PC-9 (cell line): ENCODE results near the gene TMEM132D. TPM values are rescaled to one million over a fixed set of nuclear protein-coding genes. Genes with fewer than 3 reads are reported as not detected.

ENCODE experiments used
- BruUV-seq: library from RNA; stranded (reverse); fragments of 400-500 nt; replicated peaks from 2 replicates; lab custom pipeline; 2021; lab: Mats Ljungman, UMichigan
- CTCF ChIA-PET: fragments of 300-600 bp; sonication (Branson Sonifier 250); formaldehyde crosslinking; loops from one replicate; lab custom pipeline; 2022; ENCODE audit warnings: antibody characterized with exemption; lab: Charles Lee
- POLR2A ChIA-PET: fragments of 300-600 bp; sonication (Branson Sonifier 250); formaldehyde crosslinking; loops from one replicate; lab custom pipeline; 2022; ENCODE audit warnings: antibody characterized with exemption; ENCODE audit not compliant: unreplicated experiment; lab: Charles Lee
- DNase-seq, 2 experiments: peaks; one replicate each; pipeline versions ENCODE4 v3.0.0 to v3.0.0-alpha.2; 2015 to 2022; ENCODE audit warnings: mixed read lengths in 1 of 2
- H2AFZ ChIP-seq: fragments of 200-600 bp; sonication (generic); 2 replicates; pipeline ENCODE4 v1.8.1; 2017; ENCODE audit warnings: antibody characterized with exemption
- H3F3A ChIP-seq: fragments of 200-600 bp; sonication (generic); 2 replicates; pipeline ENCODE4 v1.8.1; 2017; ENCODE audit warnings: antibody characterized with exemption, mild to moderate bottlenecking, low read depth; ENCODE audit not compliant: insufficient read depth
- H3K27ac ChIP-seq: fragments of 200-600 bp; sonication (generic); 2 replicates; pipeline ENCODE4 v1.6.1; 2016; ENCODE audit warnings: mixed run types
- H3K27me3 ChIP-seq: fragments of 200-600 bp; sonication (generic); 2 replicates; pipeline ENCODE4 v1.6.1; 2016; ENCODE audit warnings: low read depth, mixed run types; ENCODE audit not compliant: insufficient read depth
- H3K36me3 ChIP-seq: fragments of 200-600 bp; sonication (generic); 2 replicates; pipeline ENCODE4 v1.6.1; 2016; ENCODE audit warnings: low read depth, mixed run types
- H3K4me1 ChIP-seq: fragments of 200-600 bp; sonication (generic); replicated peaks from 2 replicates; pipeline ENCODE4 v1.6.1; 2016; ENCODE audit warnings: mixed run types; ENCODE audit not compliant: insufficient read depth
- H3K4me2 ChIP-seq: fragments of 200-600 bp; sonication (generic); 2 replicates; pipeline ENCODE4 v1.6.1; 2017; ENCODE audit warnings: mixed run types
- H3K4me3 ChIP-seq: fragments of 200-600 bp; sonication (generic); 2 replicates; pipeline ENCODE4 v1.6.1; 2016; ENCODE audit warnings: mixed run types
- H3K79me2 ChIP-seq: fragments of 200-600 bp; sonication (generic); 2 replicates; pipeline ENCODE4 v1.6.1; 2017; ENCODE audit warnings: low read depth, mixed run types
- H3K9me2 ChIP-seq: fragments of 200-600 bp; sonication (generic); 2 replicates; pipeline ENCODE4 v1.8.1; 2017; ENCODE audit warnings: mild to moderate bottlenecking; ENCODE audit not compliant: insufficient read depth
- H3K9me3 ChIP-seq: fragments of 200-600 bp; sonication (generic); 2 replicates; pipeline ENCODE4 v1.8.1; 2016; ENCODE audit warnings: low read depth; ENCODE audit not compliant: insufficient read depth
- H4K20me1 ChIP-seq: fragments of 200-600 bp; sonication (generic); 2 replicates; pipeline ENCODE4 v1.8.1; 2017; ENCODE audit not compliant: insufficient read depth
- CTCF ChIP-seq: fragments of 200-600 bp; sonication (generic); conservative IDR thresholded peaks from 2 replicates; pipeline ENCODE4 v1.6.1; 2017; ENCODE audit warnings: mixed run types, antibody characterized with exemption, mild to moderate bottlenecking, moderate library complexity
- EZH2 ChIP-seq: fragments of 200-600 bp; sonication (generic); IDR thresholded peaks from 2 replicates; pipeline ENCODE4 v1.8.0; 2017; ENCODE audit warnings: antibody characterized with exemption, low read depth
- intact Hi-C: fragments of 100-400 bp; cut with micrococcal nuclease; formaldehyde crosslinking; loops from one replicate; pipeline ENCODE4 v1.10.0; 2022; ENCODE audit not compliant: unreplicated experiment
- total RNA-seq: library from RNA; stranded (reverse); gene quantifications from 2 replicates; pipeline ENCODE4 v1.2.3, GENCODE V29; 2021

Gene TMEM132D
- total RNA-seq, 1 experiment from 2014 or later = not detected

GRCh38 chr12:129245769-129246168 lies 658.1 kb downstream of the TMEM132D start:
- DNase-seq = no peak
- no peak overlapping the region for H2AFZ ChIP-seq
- H3K36me3 ChIP-seq = no peaks in the 10 kb centered on the region
- no peaks in the 10 kb centered on the region for H3F3A ChIP-seq
- no peak overlapping the region for H3K4me2 ChIP-seq
- no peak for TF ChIP-seq EZH2
- TF ChIP-seq CTCF = no peak
- ChIA-PET POLR2A (no interaction called here), CTCF (no interaction called here)
- H3K4me1 ChIP-seq = no peaks in the 10 kb centered on the region
- no peaks in the 10 kb centered on the region for H3K79me2 ChIP-seq
- H3K27ac ChIP-seq = no peak overlapping the region
- BruUV-seq = no TSS peak
- H3K9me3 ChIP-seq = no peaks in the 10 kb centered on the region
- peaks cover 21% of the 10 kb centered on the region; the same call in 1 of the 2 replicates for H3K27me3 ChIP-seq
- no peak overlapping the region for H3K4me3 ChIP-seq
- intact Hi-C loops = no loop called here
- no peaks in the 10 kb centered on the region for H4K20me1 ChIP-seq
- H3K9me2 ChIP-seq = no peaks in the 10 kb centered on the region

- ChIA-PET CTCF (no interaction called here), POLR2A (no interaction called here)
- DNase-seq = no peak
- TF ChIP-seq EZH2 = no peak
- TF ChIP-seq CTCF = no peak
- Histone ChIP-seq H3K4me3 (no peak overlapping the region), H3K4me2 (no peak overlapping the region), H3K79me2 (no peaks in the 10 kb centered on the region), H3F3A (no peaks in the 10 kb centered on the region), H2AFZ (no peak overlapping the region), H3K4me1 (no peaks in the 10 kb centered on the region), H3K9me2 (no peaks in the 10 kb centered on the region), H3K9me3 (no peaks in the 10 kb centered on the region), H3K27me3 (peaks cover 6% of the 10 kb centered on the region; the same call in 1 of the 2 replicates), H3K27ac (no peak overlapping the region), H3K36me3 (no peaks in the 10 kb centered on the region), H4K20me1 (no peaks in the 10 kb centered on the region)
- intact Hi-C loops = no loop called here
- no TSS peak for BruUV-seq
Measured at GRCh38 chr12:129241852-129242251, 662.0 kb downstream of the TMEM132D start.

- Histone ChIP-seq H2AFZ (no peak overlapping the region), H3K79me2 (no peaks in the 10 kb centered on the region), H3K27ac (no peak overlapping the region), H3K9me2 (no peaks in the 10 kb centered on the region), H3K9me3 (no peaks in the 10 kb centered on the region), H3K27me3 (no peaks in the 10 kb centered on the region), H3K4me1 (no peaks in the 10 kb centered on the region), H3K4me3 (no peak overlapping the region), H3K36me3 (no peaks in the 10 kb centered on the region), H3F3A (no peaks in the 10 kb centered on the region), H3K4me2 (no peak overlapping the region), H4K20me1 (no peaks in the 10 kb centered on the region)
- DNase-seq = no peak
- POLR2A ChIA-PET = no interaction called here
- TF ChIP-seq EZH2 = no peak
- TF ChIP-seq CTCF = no peak
- BruUV-seq = no TSS peak
- intact Hi-C loops = no loop called here
- CTCF ChIA-PET = no interaction called here
Measured at GRCh38 chr12:129237881-129238280, 665.9 kb downstream of the TMEM132D start.
